IMR-90 (cell line): ENCODE measurements around the gene PRPF6. TPM values are rescaled to one million over a fixed set of nuclear protein-coding genes. Genes with fewer than 3 reads are reported as not detected.

Experiments used
- ATAC-seq: fragments of 200-7000 bp; cut with Tn5 transposase; 2 replicates; pipeline ENCODE4 v1.9.1; 2020; ENCODE audit warnings: low read depth, mild to moderate bottlenecking, moderate library complexity
- BruUV-seq: library from RNA; stranded (reverse); fragments of 400-500 nt; replicated peaks from 2 replicates; lab custom pipeline; 2021; lab: Mats Ljungman, UMichigan
- CTCF ChIA-PET: fragments of 300-600 bp; formaldehyde crosslinking; extraction: SDS; loops from one replicate; lab custom pipeline; 2021; ENCODE audit warnings: antibody characterized with exemption; lab: Yijun Ruan, JAX
- POLR2A ChIA-PET: fragments of 300-600 bp; sonication (Branson Sonifier 250); formaldehyde crosslinking; loops from one replicate; lab custom pipeline; 2022; ENCODE audit warnings: antibody characterized with exemption; ENCODE audit not compliant: unreplicated experiment; lab: Charles Lee
- DNase-seq: peaks from one replicate; pipeline ENCODE4 v3.0.0; 2013
- H2AFZ ChIP-seq: replicated peaks from 2 replicates; pipeline ENCODE3; 2013; ENCODE audit warnings: low read length, mild to moderate bottlenecking; ENCODE audit not compliant: poor library complexity
- H2AK5ac ChIP-seq: 2 replicates; pipeline ENCODE4 v1.6.1; 2013; ENCODE audit warnings: low read depth, low read length, inconsistent platforms
- H2AK9ac ChIP-seq: replicated peaks from 2 replicates; pipeline ENCODE3; 2013; ENCODE audit warnings: mild to moderate bottlenecking, low read depth, low read length, moderate library complexity; ENCODE audit not compliant: poor library complexity
- H2BK120ac ChIP-seq: 2 replicates; pipeline ENCODE4 v1.6.1; 2013; ENCODE audit warnings: low read depth, low read length, inconsistent platforms
- H2BK15ac ChIP-seq: 3 replicates; pipeline ENCODE4 v1.6.1; 2013; ENCODE audit warnings: low read depth, low read length, inconsistent platforms
- H2BK20ac ChIP-seq: 2 replicates; pipeline ENCODE4 v1.6.1; 2013; ENCODE audit warnings: low read depth, mild to moderate bottlenecking, inconsistent platforms, low read length, moderate library complexity
- H2BK5ac ChIP-seq: 2 replicates; pipeline ENCODE4 v1.6.1; 2013; ENCODE audit warnings: mild to moderate bottlenecking, low read depth, low read length, inconsistent platforms; ENCODE audit not compliant: poor library complexity, severe bottlenecking
- H3K14ac ChIP-seq: replicated peaks from 2 replicates; pipeline ENCODE4 v1.6.1; 2013; ENCODE audit warnings: low read depth, low read length, inconsistent platforms
- H3K18ac ChIP-seq: 2 replicates; pipeline ENCODE4 v1.6.1; 2013; ENCODE audit warnings: low read depth, low read length, control low read depth
- H3K23ac ChIP-seq: 2 replicates; pipeline ENCODE4 v1.6.1; 2013; ENCODE audit warnings: low read depth, low read length, inconsistent platforms
- H3K27ac ChIP-seq: 2 replicates; pipeline ENCODE4 v1.5.1; 2013; ENCODE audit warnings: mild to moderate bottlenecking, control low read depth, low read length; ENCODE audit not compliant: insufficient read depth
- H3K27me3 ChIP-seq: 2 replicates; pipeline ENCODE4 v1.6.1; 2013; ENCODE audit warnings: low read length; ENCODE audit not compliant: control insufficient read depth, insufficient read depth
- H3K36me3 ChIP-seq: 2 replicates; pipeline ENCODE4 v1.6.1; 2013; ENCODE audit warnings: low read length, mixed read lengths; ENCODE audit not compliant: control insufficient read depth, insufficient read depth
- H3K4ac ChIP-seq: 2 replicates; pipeline ENCODE4 v1.6.1; 2013; ENCODE audit warnings: low read depth, low read length, inconsistent platforms
- H3K4me1 ChIP-seq: 2 replicates; pipeline ENCODE4 v1.6.1; 2013; ENCODE audit warnings: low read length, mixed read lengths; ENCODE audit not compliant: control insufficient read depth, insufficient read depth
- H3K4me2 ChIP-seq: 2 replicates; pipeline ENCODE4 v1.6.1; 2013; ENCODE audit warnings: low read depth, mild to moderate bottlenecking, control low read depth, low read length, moderate library complexity
- H3K4me3 ChIP-seq: 2 replicates; pipeline ENCODE4 v1.5.1; 2013; ENCODE audit warnings: low read depth, mild to moderate bottlenecking, control low read depth, low read length, moderate library complexity; ENCODE audit not compliant: insufficient read depth
- H3K56ac ChIP-seq: 2 replicates; pipeline ENCODE4 v1.6.1; 2013; ENCODE audit warnings: low read length, inconsistent platforms; ENCODE audit not compliant: insufficient read depth; ENCODE audit errors: extremely low read depth
- H3K79me1 ChIP-seq, 2 experiments: 2 replicates each; pipeline ENCODE4 v1.6.1; 2013; ENCODE audit warnings: low read length in 2 of 2, inconsistent platforms in 1 of 2, low read depth in 1 of 2
- H3K9ac ChIP-seq: 2 replicates; pipeline ENCODE4 v1.6.1; 2013; ENCODE audit warnings: low read depth, low read length, control low read depth
- H3K9me1 ChIP-seq: 2 replicates; pipeline ENCODE4 v1.6.1; 2013; ENCODE audit warnings: low read length, inconsistent platforms; ENCODE audit not compliant: insufficient read depth
- H3K9me3 ChIP-seq: 2 replicates; pipeline ENCODE4 v1.6.1; 2013; ENCODE audit warnings: low read length; ENCODE audit not compliant: control insufficient read depth, insufficient read depth
- H4K20me1 ChIP-seq: 2 replicates; pipeline ENCODE4 v1.6.1; 2013; ENCODE audit warnings: low read length, inconsistent platforms; ENCODE audit not compliant: insufficient read depth
- H4K5ac ChIP-seq: 2 replicates; pipeline ENCODE4 v1.6.1; 2013; ENCODE audit warnings: mild to moderate bottlenecking, low read depth, low read length, control low read depth
- H4K8ac ChIP-seq, 2 experiments: 2 replicates each; pipeline ENCODE4 v1.6.1; 2013; ENCODE audit warnings: low read depth in 2 of 2, low read length in 2 of 2, control low read depth in 1 of 2, inconsistent platforms in 1 of 2
- H4K91ac ChIP-seq: 2 replicates; pipeline ENCODE4 v1.6.1; 2013; ENCODE audit warnings: low read depth, low read length, inconsistent platforms; ENCODE audit not compliant: insufficient read depth
- BHLHE40 ChIP-seq: fragments of 150-350 bp; IDR thresholded peaks from 2 replicates; pipeline ENCODE4 v1.6.1; 2016; ENCODE audit warnings: mild to moderate bottlenecking, low read depth, low read length
- CEBPB ChIP-seq: IDR thresholded peaks from 2 replicates; pipeline ENCODE4 v1.6.1; 2012; ENCODE audit warnings: low read depth, low read length, improper control_type of control experiment
- CHD1 ChIP-seq: IDR thresholded peaks from 2 replicates; pipeline ENCODE4 v1.6.1; 2012; ENCODE audit warnings: low read depth, low read length, improper control_type of control experiment
- FOS ChIP-seq: fragments of 150-350 bp; IDR thresholded peaks from 2 replicates; pipeline ENCODE4 v1.6.1; 2016; ENCODE audit warnings: low read depth, low read length
- MAFK ChIP-seq: IDR thresholded peaks from 2 replicates; pipeline ENCODE4 v1.6.1; 2012; ENCODE audit warnings: low read depth, low read length, improper control_type of control experiment
- MAZ ChIP-seq: IDR thresholded peaks from 2 replicates; pipeline ENCODE4 v1.6.1; 2012; ENCODE audit warnings: low read depth, mild to moderate bottlenecking, low read length, improper control_type of control experiment, moderate library complexity, borderline replicate concordance
- MXI1 ChIP-seq: IDR thresholded peaks from 2 replicates; pipeline ENCODE4 v1.6.1; 2012; ENCODE audit warnings: low read depth, mild to moderate bottlenecking, low read length, moderate library complexity, borderline replicate concordance
- NFE2L2 ChIP-seq: fragments of 150-350 bp; IDR thresholded peaks from 2 replicates; pipeline ENCODE4 v1.6.1; 2016; ENCODE audit warnings: low read depth, mild to moderate bottlenecking, low read length
- POLR2A ChIP-seq: IDR thresholded peaks from 2 replicates; pipeline ENCODE4 v1.6.1; 2012; ENCODE audit warnings: mild to moderate bottlenecking, low read depth, low read length
- RAD21 ChIP-seq: IDR thresholded peaks from 2 replicates; pipeline ENCODE4 v1.6.1; 2012; ENCODE audit warnings: low read length, improper control_type of control experiment
- RCOR1 ChIP-seq: IDR thresholded peaks from 2 replicates; pipeline ENCODE4 v1.6.1; 2012; ENCODE audit warnings: mild to moderate bottlenecking, low read length, improper control_type of control experiment; ENCODE audit not compliant: insufficient replicate concordance
- RFX5 ChIP-seq: IDR thresholded peaks from 2 replicates; pipeline ENCODE4 v1.8.0; 2012; ENCODE audit warnings: low read depth, mild to moderate bottlenecking, low read length, moderate library complexity
- SMC3 ChIP-seq: fragments of 150-350 bp; IDR thresholded peaks from 2 replicates; pipeline ENCODE4 v1.6.1; 2016; ENCODE audit warnings: low read depth, mild to moderate bottlenecking, antibody characterized with exemption, low read length, moderate library complexity
- WGBS, 2 experiments: methylation state at CpG; one replicate each; pipeline versions ENCODE4 v1.1.5 to v1.1.7; 2013; ENCODE audit warnings: missing lambda C conversion rate in 2 of 2; ENCODE audit not compliant: insufficient read length in 1 of 2; ENCODE audit errors: extremely low coverage in 2 of 2; 5-methylcytosine and 5-hydroxymethylcytosine counted together
- dilution Hi-C: fragments of 300-500 bp; cut with HindIII; formaldehyde crosslinking; loops from one replicate; pipeline ENCODE4 v1.14.3; 2018; ENCODE audit warnings: low sequenced_read_pairs; ENCODE audit not compliant: unreplicated experiment
- in situ Hi-C: fragments of 300-500 bp; cut with MboI; formaldehyde crosslinking; loops from 3 replicates; pipeline ENCODE4 v1.14.3; 2019; ENCODE audit warnings: low sequenced_read_pairs, inconsistent platforms, mixed read lengths
- intact Hi-C: fragments of 100-400 bp; cut with micrococcal nuclease; formaldehyde crosslinking; loops from 2 replicates; pipeline ENCODE4 v1.10.0; 2022
- polyA plus RNA-seq, 3 experiments: library from polyadenylated mRNA; depleted of rRNA; stranded (reverse); fragments of >200 nt; gene quantifications; 2 replicates each; pipeline ENCODE4 v1.2.3, GENCODE V29; 2012; ENCODE audit warnings: low replicate concordance in 1 of 3
- total RNA-seq: library from RNA; depleted of rRNA; stranded (reverse); fragments of >200 nt; gene quantifications from 2 replicates; pipeline ENCODE4 v1.2.3, GENCODE V29; 2012
- TF ChIP-seq, protein P1 (sequence below): fragments of 150-350 bp; IDR thresholded peaks from 2 replicates; pipeline ENCODE4 v1.6.1; 2016; ENCODE audit warnings: low read depth, mild to moderate bottlenecking, low read length, moderate library complexity, borderline replicate concordance
- TF ChIP-seq, protein P2 (sequence below): conservative IDR thresholded peaks from 2 replicates; pipeline ENCODE4 v1.5.1; 2012; ENCODE audit warnings: mild to moderate bottlenecking, low read depth, low read length, improper control_type of control experiment
- TF ChIP-seq, protein P3 (sequence below): fragments of 150-350 bp; IDR thresholded peaks from 2 replicates; pipeline ENCODE4 v1.6.1; 2017; ENCODE audit warnings: mild to moderate bottlenecking, antibody characterized with exemption, low read length, low read depth

The PRPF6 gene
- total and polyA plus RNA-seq, 2 of the 4 experiments (the other 2 are of a cell fraction): 43.5 to 71.3 TPM

DNA sequence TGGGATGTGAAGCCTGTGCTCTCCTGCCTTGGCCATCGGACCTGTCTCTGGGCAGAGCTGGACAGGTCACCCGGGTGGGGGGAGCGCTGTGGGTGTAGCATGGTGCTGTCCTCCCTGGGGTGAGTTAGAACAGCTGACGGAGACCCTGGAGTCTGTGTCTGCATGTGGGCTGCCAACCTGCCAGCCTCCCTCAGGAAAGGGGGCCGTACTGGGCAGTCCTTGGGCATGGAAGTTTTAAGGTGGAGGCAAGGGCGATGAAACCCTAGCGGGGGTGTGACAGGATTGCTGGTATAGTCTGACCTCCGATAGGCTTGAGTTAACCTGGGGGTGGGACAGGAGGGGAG is 66.1 kb downstream of the PRPF6 start:
- no peak overlapping the region for H3K4me2 ChIP-seq
- no peaks in the 10 kb centered on the region for H3K9me3 ChIP-seq
- intact Hi-C loops (no loop called here), dilution Hi-C loops (no loop called here), in situ Hi-C loops (no loop called here)
- no peaks in the 10 kb centered on the region for H3K9me1 ChIP-seq
- H2BK20ac ChIP-seq: no peak overlapping the region
- H3K4ac ChIP-seq: no peak overlapping the region
- no peak overlapping the region for H3K27ac ChIP-seq
- no peak overlapping the region for H2BK5ac ChIP-seq
- no peaks in the 10 kb centered on the region; the same call in 1 of the 2 replicates for H4K20me1 ChIP-seq
- DNase-seq (no peak), ATAC-seq (no peak)
- TF ChIP-seq NFE2L2 (no peak), MAZ (no peak), MXI1 (no peak), MAFK (no peak), FOS (no peak), CEBPB (no peak), RCOR1 (no peak), BHLHE40 (no peak), SMC3 (no peak), POLR2A (no peak), RFX5 (no peak), RAD21 (no peak), CHD1 (no peak)
- TF ChIP-seq, protein P1, sequence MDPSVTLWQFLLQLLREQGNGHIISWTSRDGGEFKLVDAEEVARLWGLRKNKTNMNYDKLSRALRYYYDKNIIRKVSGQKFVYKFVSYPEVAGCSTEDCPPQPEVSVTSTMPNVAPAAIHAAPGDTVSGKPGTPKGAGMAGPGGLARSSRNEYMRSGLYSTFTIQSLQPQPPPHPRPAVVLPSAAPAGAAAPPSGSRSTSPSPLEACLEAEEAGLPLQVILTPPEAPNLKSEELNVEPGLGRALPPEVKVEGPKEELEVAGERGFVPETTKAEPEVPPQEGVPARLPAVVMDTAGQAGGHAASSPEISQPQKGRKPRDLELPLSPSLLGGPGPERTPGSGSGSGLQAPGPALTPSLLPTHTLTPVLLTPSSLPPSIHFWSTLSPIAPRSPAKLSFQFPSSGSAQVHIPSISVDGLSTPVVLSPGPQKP: no peak
- TF ChIP-seq, protein P2, sequence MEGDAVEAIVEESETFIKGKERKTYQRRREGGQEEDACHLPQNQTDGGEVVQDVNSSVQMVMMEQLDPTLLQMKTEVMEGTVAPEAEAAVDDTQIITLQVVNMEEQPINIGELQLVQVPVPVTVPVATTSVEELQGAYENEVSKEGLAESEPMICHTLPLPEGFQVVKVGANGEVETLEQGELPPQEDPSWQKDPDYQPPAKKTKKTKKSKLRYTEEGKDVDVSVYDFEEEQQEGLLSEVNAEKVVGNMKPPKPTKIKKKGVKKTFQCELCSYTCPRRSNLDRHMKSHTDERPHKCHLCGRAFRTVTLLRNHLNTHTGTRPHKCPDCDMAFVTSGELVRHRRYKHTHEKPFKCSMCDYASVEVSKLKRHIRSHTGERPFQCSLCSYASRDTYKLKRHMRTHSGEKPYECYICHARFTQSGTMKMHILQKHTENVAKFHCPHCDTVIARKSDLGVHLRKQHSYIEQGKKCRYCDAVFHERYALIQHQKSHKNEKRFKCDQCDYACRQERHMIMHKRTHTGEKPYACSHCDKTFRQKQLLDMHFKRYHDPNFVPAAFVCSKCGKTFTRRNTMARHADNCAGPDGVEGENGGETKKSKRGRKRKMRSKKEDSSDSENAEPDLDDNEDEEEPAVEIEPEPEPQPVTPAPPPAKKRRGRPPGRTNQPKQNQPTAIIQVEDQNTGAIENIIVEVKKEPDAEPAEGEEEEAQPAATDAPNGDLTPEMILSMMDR: no peak
- TF ChIP-seq, protein P3, sequence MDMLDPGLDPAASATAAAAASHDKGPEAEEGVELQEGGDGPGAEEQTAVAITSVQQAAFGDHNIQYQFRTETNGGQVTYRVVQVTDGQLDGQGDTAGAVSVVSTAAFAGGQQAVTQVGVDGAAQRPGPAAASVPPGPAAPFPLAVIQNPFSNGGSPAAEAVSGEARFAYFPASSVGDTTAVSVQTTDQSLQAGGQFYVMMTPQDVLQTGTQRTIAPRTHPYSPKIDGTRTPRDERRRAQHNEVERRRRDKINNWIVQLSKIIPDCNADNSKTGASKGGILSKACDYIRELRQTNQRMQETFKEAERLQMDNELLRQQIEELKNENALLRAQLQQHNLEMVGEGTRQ: no peak
- H2AK9ac ChIP-seq: no peak overlapping the region
- H3K14ac ChIP-seq: no peak overlapping the region
- H3K27me3 ChIP-seq: peaks cover 66% of the 10 kb centered on the region
- H3K79me1 ChIP-seq: no peaks in the 10 kb centered on the region
- H3K36me3 ChIP-seq: no peaks in the 10 kb centered on the region
- ChIA-PET POLR2A (no interaction called here), CTCF (no interaction called here)
- no peak overlapping the region for H4K8ac ChIP-seq
- H4K5ac ChIP-seq: no peak overlapping the region
- H2BK15ac ChIP-seq: no peak overlapping the region
- H3K56ac ChIP-seq: no peak overlapping the region
- no peak overlapping the region for H4K91ac ChIP-seq
- H2BK120ac ChIP-seq: no peak overlapping the region
- no peak overlapping the region for H3K23ac ChIP-seq
- no peak overlapping the region for H3K18ac ChIP-seq
- WGBS, 2 experiments: 76% methylated on average over 4 of the region's 8 CpGs; no CpG with 5 or more reads in 1 of the 2 experiments
- H3K9ac ChIP-seq: no peak overlapping the region
- no peak overlapping the region for H3K4me3 ChIP-seq
- no TSS peak for BruUV-seq
- H2AK5ac ChIP-seq: no peak overlapping the region
- no peak overlapping the region for H2AFZ ChIP-seq
- H3K4me1 ChIP-seq: peaks cover 2% of the 10 kb centered on the region; the same call in 1 of the 2 replicates
